Posterior cingulate gyrus (tissue), 11 donors: ENCODE data around the gene CIDEB.

Experiments used
- DNase-seq, 10 donors: peaks; one replicate each; pipeline versions ENCODE4 v3.0.0 to v3.0.0-alpha.2; 2020 to 2021; ENCODE audit warnings: mixed read lengths in 3 of 10
- intact Hi-C: fragments of 100-400 bp; cut with DNase I; formaldehyde crosslinking; loops from one replicate; pipeline ENCODE4 v1.15.1; 2023

CIDEB gene

DNA sequence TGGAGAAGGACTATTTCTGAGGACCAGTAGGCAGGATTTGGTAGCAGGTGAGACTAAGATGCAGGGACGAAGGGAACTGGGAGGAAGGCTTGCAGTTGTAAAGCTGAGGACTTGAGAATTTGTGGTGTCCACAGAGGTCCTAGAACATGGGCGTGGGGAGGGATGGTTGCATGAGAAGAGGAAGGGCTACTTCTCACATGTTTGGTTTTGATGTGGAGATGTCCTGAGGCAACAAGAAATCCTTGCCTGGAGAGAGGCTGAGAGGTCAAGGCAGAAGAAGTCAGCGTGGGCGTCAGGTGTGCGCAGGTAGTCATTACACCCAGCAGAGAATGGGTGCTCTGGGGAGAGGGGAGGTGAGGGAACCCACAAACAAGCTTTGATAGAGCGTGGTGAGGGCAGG lies 30.7 kb downstream of the CIDEB start:
- intact Hi-C loops = no loop called here
- DNase-seq = peak in 3 of 10 donors; percentile 3 to 45 (median 21)

DNA sequence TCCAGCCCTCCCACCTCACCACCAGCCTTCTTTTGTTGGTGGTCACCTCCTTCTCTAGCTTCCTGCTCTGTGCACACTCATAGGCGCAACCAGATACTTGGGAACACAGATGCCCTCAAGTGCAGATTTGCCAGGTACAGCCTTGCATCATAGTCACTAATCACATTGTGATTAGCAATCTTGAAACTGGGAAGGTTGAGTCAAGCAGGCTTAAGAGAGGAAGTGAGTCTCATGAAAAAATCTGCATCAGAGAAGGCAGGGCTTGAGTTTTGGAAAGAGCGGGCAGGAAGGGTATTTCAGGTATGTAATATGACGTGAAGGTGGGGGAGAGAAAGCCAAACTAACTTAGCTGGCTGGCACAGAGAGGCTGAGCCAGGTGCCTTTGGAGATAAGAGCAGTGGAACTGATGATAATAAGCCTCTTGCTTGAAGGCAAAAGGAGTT lies 33.7 kb downstream of the CIDEB start:
- DNase-seq = peak in 3 of 10 donors; percentile 7 to 42 (median 35)
- intact Hi-C loops = no loop called here

DNA sequence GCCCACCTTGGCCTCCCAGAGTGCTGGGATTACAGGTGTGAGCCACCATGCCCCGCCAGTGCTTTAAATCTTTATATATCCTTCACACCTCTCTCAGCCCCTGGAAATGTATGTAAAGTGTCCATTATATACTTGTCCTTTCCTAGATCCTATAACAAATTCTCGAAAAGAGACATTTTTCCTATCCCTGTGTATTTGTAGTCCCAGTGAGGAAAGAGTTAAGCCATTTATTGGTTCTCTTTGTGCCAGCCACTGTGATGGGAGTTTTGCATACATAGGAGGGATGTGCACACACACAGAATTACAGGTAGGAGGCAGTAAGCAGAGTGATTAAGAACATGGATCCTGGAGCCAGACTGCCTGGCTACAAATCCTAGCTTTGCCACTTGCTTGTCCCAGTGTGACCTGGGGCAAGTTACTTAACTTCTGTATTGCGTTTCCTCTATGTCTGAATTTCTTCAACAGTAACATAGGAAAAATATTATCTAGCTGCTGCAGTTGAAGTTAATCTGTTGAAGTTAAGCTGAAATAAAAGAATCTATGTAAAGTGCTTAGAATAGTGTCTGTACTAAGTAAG lies 34.3 kb downstream of the CIDEB start:
- peak in 2 of 10 donors; percentile 7 to 35 for DNase-seq
- intact Hi-C loops = no loop called here

DNA sequence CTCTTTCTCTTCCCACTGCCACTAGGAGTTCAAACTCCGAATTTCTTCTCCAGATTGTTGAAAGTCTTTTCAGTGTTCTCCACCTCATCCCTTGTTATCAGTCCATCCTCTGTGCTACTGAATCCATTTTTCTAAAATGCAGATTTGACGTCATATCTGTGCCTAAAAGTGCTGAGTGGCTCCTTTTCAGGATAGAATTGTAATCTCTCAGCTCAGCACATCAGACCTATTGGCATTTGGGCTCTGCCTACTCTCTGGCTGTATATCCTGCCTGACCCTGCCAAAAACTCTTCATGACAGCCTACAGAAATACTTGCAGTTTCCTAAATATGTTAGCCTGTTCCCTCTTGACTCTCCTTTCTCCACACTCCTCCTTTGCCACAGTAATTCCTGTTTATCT lies 35.3 kb downstream of the CIDEB start:
- intact Hi-C loops = no loop called here
- DNase-seq = no peak

DNA sequence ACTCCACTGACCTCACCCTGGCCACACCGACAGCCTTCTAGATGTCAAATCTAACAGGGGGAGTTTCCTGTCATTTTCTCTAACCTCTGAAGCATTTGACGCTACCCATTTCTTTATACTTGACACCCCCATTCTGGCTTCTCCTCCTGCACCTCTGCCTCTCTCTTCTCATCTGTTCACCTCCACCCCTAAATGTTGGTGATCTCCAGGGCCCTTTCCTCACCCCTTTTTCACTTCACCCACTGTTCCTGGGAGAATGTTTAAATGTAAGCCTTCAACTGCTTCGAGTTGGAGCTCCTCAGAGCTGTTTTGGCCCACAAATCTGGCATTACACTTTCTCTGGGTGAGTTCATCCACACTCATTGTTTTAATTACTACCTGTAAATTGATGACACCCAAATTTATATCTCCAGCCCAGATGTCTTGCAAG lies 35.9 kb downstream of the CIDEB start:
- no peak for DNase-seq
- intact Hi-C loops = loop anchor here (1.0 to 2.0 kb wide), 2 partner anchors 27 to 29 kb away; partner anchors contain the start of genes DHRS1, NOP9 and TINF2

DNA sequence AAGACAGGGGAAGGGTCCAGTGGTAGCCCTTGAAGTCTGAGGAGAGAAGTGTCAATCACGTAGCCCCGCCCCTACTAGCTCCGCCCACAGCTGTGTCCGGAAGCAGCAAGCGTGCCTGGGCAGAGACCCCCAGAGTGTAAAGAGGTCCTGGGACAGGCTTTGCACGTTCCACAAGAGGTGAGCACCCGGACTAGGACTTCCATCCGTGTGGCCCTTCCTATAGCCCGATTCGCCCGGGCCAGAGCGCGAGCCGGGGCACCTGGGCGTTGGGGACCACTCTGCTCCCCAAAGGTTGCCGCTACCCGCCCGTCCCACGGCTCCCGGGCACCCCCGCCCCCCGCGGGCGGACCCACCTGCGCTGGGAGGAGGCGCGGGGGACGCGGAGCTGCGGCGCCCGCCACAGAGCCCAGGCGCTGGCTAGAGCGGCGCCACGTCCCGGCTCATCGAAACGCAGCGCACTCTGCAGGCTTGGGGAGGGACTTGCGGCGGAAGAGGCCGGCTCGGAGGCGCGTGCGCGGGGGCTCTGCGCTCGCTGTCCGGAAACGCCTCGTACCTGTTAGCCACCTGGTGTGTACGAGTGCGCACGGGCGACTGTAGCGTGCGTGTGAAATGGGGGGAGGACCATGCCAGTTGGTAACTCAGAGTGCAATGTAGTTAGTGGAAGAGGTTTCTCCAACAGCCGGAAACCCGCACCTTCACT lies 36.5 kb downstream of the CIDEB start, which contains the start of gene RABGGTA:
Gene RABGGTA, minus strand, starts transcription at position 464 of the 700 bp plus-strand sequence. CDS start 482 bp downstream, outside the sequence.
- peak; percentile 73 to 98 (median 84) for DNase-seq
- intact Hi-C loops = loop anchor here (1.0 to 2.0 kb wide), 2 partner anchors 28 kb away; partner anchors contain the start of genes DHRS1, NOP9 and TINF2

DNA sequence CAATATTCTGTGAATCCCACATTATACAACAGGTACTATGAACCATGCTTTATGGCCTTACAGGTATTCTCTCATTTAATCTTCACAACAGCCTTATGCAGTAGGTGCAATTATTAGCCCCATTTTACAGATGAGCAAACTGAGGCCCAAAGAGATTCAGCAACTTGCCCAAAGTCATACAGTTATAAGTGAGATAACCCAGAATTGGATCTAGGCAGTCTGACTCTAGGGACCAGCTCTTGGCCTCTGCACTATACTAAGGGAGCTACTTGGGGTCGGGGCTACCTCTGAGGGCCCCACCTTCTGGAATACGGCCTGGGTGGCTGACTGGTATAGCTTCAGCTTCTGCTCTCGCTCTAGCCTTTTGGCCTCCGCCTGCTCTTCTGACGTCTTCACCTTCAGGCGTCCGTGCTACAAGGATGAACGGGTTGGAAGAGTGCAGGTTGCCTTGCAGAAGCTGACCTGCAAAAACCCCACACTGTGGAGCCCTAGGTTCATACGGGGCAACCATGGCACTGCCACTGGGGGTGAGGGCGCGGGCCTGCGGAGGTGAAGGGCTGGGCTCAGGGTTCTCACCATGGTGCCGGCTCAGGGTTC lies 37.1 kb downstream of the CIDEB start:
- DNase-seq = peak in 1 of 10 donors; percentile 66
- intact Hi-C loops = loop anchor here (1.0 to 2.0 kb wide), 2 partner anchors 28 to 29 kb away; partner anchors contain the start of genes DHRS1, NOP9 and TINF2

DNA sequence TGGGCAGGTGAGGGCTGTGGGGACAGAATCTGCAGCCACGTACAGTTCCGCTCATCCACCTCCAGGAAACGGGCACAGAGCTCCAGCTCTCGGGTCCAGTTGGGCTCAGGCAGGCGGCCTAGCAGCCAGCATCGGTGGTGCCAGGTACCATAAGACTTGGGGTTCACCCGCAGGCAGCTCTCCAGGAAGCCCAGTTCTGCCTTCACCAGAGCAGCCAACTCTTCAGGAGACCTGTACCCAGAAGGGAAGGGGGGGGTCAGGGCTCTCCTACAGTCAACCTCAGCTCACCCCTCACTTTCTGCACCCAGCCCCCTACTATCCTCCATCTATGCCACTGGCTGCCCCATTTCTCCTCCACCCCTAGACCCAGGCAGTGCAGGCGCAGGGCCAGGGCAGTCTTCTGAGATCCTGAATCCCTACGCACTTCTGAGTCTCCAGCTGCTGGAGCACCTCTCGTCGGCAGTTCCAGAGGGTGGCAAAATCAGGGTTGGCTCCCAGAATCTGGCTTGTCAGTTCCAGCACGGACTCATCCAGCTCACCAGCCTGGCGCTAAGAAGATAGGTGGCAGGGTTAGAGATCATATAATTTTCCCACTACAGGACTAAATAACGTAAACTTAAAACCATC lies 37.8 kb downstream of the CIDEB start:
- intact Hi-C loops = loop anchor here (2.0 kb wide), 1 partner anchor 27 kb away; the partner anchor contains the start of gene TINF2
- DNase-seq = peak in 2 of 10 donors; percentile 39 to 56

DNA sequence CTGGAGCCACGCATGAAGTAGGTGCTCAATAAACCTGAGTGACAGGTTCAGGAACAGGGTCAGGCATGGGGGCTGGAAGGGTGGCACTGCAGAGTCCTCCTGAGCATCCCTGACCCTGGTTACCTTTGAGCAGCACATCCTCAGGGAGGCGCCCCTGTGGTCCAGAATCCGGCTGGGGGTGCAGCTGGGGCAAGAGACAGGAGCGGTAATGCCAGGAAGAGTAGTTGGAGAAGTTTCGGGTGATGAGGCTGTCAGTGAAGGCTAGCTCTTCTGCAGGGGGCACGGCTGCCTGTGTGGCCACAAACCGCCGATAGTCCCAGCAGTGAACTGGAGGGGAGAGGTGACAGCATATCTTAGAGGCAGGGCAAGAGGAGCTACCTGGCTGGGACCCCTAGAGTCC lies 38.4 kb downstream of the CIDEB start:
- intact Hi-C loops = no loop called here
- peak in 2 of 10 donors; percentile 23 to 44 for DNase-seq

DNA sequence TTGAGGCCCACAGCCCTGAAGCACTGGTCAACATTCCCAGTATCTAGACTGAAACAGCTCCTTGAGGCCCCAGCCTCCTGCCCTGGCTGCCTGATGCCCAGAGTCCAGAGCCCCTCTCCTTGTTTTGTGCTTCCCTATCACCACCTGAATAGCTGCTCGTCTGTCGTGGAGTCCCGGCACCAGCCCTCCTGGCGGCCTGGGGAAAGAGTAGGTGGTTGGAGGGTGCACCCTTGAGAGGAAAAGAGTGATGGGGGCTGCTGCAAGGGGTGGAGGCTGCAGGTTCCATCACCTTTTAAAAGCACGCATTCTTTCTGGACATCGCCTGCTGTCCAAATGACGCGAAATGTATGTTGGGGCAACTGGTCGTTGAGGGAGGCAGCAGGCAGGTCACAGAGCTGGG lies 39.6 kb downstream of the CIDEB start:
- intact Hi-C loops = no loop called here
- peak in 2 of 10 donors; percentile 24 to 38 for DNase-seq

DNA sequence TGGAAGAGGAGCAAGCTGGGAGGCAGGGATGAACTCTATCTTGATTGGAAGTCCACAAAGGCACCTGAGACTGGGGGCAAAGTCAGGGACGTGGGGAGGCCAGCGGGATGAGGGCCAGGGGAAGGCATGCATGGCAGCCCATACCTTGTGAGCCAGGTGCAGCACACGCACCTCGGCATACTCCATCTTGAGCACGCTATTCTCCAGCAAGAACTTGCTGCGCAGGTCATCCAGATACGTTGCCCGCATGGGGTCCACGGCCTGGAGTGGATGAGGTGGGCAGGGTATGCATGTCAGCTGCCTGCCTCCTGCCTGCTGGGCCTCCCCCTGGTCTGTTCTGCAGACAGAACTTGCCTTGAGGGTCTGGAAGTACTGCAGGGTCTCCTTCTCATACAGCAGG lies 40.3 kb downstream of the CIDEB start:
- intact Hi-C loops = no loop called here
- peak in 2 of 10 donors; percentile 33 to 62 for DNase-seq

DNA sequence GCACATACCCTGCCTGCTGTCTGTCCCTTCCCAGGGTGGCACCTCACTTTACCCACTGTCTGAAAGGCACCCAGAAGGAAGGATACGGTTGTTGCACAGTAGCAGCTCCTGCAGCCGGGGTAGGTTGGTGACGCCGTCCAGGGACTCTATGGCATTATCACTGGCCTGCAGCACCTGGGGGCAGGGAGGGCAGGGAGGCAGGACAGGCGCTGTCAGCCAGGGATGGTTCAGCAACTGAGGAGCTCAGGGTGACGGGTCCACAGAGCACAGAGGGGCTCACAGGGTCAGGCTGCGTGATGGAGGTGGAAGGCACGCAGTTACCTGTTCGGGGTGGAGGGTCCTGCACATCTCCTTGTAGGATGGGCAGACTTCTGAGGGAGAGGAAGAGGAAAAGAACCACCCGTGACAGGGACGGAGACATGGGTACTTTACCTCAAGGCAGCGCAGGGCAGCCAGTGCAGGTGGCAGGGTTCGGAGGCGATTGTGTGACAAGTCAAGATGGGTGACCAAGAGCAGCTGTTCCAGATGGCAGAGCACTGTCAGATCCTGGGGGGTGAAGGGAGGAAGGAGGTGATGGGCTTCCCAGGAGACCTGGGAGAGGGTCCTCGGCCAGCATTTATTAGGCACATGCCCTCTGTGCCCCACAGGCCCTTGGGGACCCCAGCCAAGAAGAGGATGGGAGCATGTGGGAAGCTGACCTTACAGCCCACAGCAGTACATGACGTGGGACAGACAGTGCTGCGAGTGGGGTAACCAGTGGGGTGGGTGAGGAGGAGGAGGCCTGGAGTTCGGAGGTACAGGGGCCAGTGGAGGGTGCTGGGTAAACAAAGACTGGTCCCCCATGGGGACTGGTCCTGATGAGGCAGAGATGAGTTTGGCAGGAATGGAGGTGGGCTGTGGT lies 41.2 kb downstream of the CIDEB start:
- DNase-seq = peak in 2 of 10 donors; percentile 24 to 41
- intact Hi-C loops = no loop called here

DNA sequence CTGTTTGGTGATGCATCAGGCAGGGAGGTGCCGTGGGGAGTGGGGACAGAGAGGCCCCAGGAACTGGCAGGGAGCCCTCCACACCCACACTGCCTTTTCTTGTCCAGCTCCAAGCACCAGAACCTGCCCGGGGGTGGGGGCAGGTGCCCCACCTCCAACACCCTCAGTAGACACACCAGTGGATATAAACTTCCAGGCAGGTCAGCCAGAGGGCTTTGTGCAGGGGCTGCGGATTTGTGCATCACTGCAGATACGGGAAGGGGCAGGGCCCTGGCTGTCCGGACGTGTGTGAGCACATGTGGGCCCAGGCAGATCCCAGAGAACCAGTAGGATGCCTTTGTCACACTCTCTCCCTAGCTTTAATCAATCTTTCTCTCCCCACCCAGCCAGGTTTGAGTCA lies 43.5 kb downstream of the CIDEB start:
- DNase-seq = peak in 2 of 10 donors; percentile 22 to 41
- intact Hi-C loops = no loop called here

DNA sequence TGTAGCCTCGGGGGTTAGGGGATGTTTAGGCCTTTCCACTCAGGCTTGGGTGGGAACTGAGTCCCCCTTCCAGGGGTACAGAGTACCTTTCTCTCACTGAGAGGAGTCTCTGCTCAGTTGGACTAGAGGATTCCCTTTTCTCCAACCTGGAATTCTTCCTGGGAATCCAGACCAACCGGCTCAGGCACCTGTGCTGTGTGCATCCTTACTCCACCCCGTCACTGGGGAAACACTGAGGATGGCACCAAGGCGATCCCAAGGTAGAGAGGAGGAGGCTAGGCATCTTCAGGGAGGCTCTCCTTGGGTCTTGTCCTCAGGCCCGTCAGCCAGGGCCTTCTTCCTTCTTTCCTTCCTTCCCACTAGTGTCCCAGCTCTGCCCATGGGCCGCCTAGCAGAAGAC lies 43.9 kb downstream of the CIDEB start:
- intact Hi-C loops = no loop called here
- DNase-seq = peak in 1 of 10 donors; percentile 3

DNA sequence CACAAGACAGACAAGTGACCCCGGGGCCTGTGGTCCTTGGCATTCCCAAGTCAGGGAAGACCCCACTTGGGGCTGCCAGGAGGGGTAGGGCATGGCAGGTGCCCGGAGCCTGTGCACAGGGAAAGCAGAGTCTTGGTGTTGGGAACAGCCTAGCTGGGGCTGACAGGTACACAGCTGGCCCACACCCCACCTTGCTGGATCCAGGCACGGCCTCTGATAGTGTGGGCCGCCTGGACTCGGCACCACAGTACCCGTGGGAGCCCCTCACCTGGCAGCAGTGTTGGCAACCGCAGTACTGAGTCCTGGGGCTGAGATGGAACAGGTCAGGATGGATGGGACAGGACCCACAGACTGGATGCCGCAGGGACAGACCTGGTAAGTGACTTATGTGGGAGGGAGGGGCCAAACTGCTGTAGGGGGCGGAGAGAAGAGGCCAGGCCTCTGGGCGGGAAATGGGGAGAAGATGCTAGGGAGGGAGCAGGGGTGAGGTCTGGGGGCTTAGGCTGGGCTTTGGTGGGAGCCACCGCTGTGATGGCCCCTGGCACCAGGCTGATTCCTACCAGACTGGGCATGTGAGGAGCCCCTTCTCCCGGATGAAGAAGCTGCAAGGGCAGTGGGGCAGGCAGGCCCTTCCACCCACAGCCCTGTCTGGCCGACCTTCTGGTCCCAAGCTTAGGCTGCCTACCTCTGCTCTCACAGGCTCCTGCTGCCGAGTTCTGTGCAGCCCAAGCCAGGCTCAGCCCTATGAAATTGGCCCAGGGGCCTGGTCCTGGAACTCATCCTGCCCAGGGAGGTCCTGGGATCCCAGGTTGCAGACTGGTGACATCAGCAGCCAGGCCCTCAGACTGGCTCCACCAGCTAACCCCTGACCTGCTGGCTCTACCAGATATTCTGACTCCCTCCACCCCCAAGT lies 44.7 kb downstream of the CIDEB start, which contains the start of gene TGM1:
Gene TGM1, minus strand, starts transcription at position 357 of the 913 bp plus-strand sequence. CDS start 825 bp downstream, outside the sequence.
- DNase-seq = peak in 3 of 10 donors; percentile 50 to 82 (median 59)
- intact Hi-C loops = no loop called here

DNA sequence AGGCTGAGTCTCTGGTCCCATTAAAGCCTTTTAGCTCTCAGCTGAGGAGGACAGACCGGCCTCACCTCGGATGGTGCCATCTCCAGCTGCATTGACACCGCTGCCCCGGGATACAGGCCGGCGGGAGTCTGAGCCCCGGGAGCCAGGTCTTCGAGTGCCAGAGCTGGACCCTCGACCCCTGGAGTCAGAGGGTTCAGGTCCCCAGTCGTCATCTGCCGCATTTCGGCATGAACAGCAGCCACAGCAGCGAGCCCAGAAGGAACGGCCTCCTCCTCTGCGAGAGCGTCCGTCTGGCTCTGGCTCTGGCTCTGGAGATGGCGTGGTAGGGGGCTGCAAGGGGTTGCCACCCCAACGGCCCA lies 45.8 kb downstream of the CIDEB start:
- DNase-seq = peak in 3 of 10 donors; percentile 64 to 78 (median 69)
- intact Hi-C loops = no loop called here

DNA sequence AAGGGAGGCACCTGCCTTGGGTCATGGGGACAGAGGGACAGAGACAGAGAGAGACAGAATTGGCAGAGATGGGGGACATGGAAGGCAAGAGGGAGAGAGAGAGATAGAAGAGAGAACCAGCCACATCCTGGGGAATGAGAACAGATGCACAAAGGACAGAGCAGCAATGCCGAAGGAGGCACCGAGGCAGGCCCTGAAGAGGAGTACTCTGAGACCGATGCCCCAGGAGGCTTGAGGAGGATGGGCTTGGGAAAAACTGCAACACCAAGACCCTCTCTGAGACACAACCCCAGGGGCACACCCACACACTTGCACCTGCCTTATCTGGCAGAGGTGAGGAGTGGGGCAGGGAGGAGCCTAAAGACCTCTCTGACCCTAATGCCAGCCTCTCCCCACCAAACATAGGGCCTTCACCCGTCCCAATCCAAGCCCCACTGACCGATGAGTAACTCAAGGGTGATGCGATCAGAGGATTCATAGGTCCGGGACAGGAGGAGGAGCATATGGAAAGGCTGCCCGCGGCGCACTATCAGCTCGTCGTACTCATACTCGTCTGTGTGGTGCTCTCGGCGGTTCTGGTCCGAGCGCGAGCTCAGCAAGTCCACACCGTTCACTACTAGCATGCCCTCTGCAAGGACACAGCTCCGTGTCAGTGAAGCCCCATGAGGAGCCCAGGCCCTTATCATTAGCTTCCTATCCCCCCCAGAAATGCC lies 46.4 kb downstream of the CIDEB start:
- intact Hi-C loops = no loop called here
- peak in 3 of 10 donors; percentile 26 to 63 (median 35) for DNase-seq

DNA sequence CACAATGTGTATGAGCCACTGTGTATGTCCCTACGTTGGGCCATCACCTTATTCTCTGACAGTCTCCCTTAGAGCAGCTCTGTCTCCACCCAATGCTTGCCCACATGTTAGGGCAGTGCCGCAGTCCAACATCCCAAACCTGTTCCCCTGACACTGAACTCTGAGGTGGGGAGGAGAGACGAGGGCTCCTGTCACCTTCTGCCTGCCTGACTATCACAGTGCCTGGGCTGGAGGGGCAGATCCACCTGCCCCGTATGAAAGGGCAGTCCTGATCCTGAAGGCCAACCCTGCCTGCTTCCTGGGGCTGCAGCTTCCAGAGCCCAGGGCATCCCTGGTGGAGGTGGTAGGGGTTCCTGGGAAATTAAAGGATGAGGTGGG lies 47.0 kb downstream of the CIDEB start:
- intact Hi-C loops = no loop called here
- peak in 3 of 10 donors; percentile 9 to 66 (median 23) for DNase-seq
